HEK293 (cell line): ENCODE measurements around the gene PMEL.

Experiments used
- GFI1B ChIP-seq: fragments of 450-650 bp; formaldehyde crosslinking; IDR thresholded peaks from 2 replicates; pipeline ENCODE4 v1.5.1; 2016; ENCODE audit warnings: missing biosample characterization, missing genetic modification characterization
- SP2 ChIP-seq: fragments of 450-650 bp; formaldehyde crosslinking; IDR thresholded peaks from 2 replicates; pipeline ENCODE4 v1.5.1; 2016; ENCODE audit warnings: missing biosample characterization, missing genetic modification characterization
- TF ChIP-seq, protein P1 (sequence below): fragments of 450-650 bp; formaldehyde crosslinking; IDR thresholded peaks from 2 replicates; pipeline ENCODE4 v1.5.1; 2016; ENCODE audit warnings: missing biosample characterization, missing genetic modification characterization
- TF ChIP-seq, protein P2 (sequence below): fragments of 450-650 bp; formaldehyde crosslinking; IDR thresholded peaks from 2 replicates; pipeline ENCODE4 v1.5.1; 2016; ENCODE audit warnings: missing biosample characterization, missing genetic modification characterization
- TF ChIP-seq, protein P3 (sequence below): fragments of 450-650 bp; formaldehyde crosslinking; IDR thresholded peaks from 2 replicates; pipeline ENCODE4 v1.5.1; 2017; ENCODE audit warnings: missing biosample characterization, missing genetic modification characterization

DNA sequence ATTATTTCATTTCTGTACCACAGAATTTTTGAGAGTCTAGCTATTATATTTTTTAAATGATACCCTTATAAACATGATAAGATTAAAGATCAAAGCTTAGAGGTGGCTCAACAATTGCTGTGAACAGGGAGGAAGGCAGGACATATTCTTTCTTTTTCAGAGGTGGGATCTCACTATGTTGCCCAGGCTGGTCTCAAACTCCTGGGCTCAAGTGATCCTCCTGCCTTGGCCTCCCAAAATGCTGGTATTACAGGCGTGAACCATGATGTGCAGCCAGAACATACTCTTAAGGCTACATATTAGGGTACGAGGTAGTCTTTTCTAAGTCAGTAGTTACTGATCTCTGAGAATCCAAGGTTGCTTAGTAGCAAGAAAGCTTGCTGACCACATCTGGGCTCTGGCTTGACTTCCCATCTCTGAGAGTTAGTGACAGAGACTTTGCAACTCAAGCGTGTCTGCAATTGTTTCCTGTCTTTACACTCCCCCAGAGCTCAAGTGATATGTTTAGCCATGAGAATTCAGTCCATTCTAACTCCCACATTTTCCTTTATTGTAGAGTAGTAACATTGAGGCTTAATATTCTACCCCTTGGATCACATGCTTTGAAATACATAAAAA lies 16.6 kb upstream of the PMEL start:
- TF ChIP-seq SP2 (tag by site-specific recombination) (no peak), GFI1B (no peak)
- TF ChIP-seq, protein P1, sequence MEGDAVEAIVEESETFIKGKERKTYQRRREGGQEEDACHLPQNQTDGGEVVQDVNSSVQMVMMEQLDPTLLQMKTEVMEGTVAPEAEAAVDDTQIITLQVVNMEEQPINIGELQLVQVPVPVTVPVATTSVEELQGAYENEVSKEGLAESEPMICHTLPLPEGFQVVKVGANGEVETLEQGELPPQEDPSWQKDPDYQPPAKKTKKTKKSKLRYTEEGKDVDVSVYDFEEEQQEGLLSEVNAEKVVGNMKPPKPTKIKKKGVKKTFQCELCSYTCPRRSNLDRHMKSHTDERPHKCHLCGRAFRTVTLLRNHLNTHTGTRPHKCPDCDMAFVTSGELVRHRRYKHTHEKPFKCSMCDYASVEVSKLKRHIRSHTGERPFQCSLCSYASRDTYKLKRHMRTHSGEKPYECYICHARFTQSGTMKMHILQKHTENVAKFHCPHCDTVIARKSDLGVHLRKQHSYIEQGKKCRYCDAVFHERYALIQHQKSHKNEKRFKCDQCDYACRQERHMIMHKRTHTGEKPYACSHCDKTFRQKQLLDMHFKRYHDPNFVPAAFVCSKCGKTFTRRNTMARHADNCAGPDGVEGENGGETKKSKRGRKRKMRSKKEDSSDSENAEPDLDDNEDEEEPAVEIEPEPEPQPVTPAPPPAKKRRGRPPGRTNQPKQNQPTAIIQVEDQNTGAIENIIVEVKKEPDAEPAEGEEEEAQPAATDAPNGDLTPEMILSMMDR (tag by site-specific recombination) = no peak
- TF ChIP-seq, protein P2, sequence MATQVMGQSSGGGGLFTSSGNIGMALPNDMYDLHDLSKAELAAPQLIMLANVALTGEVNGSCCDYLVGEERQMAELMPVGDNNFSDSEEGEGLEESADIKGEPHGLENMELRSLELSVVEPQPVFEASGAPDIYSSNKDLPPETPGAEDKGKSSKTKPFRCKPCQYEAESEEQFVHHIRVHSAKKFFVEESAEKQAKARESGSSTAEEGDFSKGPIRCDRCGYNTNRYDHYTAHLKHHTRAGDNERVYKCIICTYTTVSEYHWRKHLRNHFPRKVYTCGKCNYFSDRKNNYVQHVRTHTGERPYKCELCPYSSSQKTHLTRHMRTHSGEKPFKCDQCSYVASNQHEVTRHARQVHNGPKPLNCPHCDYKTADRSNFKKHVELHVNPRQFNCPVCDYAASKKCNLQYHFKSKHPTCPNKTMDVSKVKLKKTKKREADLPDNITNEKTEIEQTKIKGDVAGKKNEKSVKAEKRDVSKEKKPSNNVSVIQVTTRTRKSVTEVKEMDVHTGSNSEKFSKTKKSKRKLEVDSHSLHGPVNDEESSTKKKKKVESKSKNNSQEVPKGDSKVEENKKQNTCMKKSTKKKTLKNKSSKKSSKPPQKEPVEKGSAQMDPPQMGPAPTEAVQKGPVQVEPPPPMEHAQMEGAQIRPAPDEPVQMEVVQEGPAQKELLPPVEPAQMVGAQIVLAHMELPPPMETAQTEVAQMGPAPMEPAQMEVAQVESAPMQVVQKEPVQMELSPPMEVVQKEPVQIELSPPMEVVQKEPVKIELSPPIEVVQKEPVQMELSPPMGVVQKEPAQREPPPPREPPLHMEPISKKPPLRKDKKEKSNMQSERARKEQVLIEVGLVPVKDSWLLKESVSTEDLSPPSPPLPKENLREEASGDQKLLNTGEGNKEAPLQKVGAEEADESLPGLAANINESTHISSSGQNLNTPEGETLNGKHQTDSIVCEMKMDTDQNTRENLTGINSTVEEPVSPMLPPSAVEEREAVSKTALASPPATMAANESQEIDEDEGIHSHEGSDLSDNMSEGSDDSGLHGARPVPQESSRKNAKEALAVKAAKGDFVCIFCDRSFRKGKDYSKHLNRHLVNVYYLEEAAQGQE = no peak
- TF ChIP-seq, protein P3, sequence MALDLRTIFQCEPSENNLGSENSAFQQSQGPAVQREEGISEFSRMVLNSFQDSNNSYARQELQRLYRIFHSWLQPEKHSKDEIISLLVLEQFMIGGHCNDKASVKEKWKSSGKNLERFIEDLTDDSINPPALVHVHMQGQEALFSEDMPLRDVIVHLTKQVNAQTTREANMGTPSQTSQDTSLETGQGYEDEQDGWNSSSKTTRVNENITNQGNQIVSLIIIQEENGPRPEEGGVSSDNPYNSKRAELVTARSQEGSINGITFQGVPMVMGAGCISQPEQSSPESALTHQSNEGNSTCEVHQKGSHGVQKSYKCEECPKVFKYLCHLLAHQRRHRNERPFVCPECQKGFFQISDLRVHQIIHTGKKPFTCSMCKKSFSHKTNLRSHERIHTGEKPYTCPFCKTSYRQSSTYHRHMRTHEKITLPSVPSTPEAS (tag by site-specific recombination) = no peak
